Islet precursor cell (in vitro differentiated cells): Measurements from ENCODE around the gene ALX1.

Experiments
- DNase-seq: peaks from one replicate; pipeline ENCODE4 v3.0.0-alpha.2; 2018

The ALX1 gene

DNA sequence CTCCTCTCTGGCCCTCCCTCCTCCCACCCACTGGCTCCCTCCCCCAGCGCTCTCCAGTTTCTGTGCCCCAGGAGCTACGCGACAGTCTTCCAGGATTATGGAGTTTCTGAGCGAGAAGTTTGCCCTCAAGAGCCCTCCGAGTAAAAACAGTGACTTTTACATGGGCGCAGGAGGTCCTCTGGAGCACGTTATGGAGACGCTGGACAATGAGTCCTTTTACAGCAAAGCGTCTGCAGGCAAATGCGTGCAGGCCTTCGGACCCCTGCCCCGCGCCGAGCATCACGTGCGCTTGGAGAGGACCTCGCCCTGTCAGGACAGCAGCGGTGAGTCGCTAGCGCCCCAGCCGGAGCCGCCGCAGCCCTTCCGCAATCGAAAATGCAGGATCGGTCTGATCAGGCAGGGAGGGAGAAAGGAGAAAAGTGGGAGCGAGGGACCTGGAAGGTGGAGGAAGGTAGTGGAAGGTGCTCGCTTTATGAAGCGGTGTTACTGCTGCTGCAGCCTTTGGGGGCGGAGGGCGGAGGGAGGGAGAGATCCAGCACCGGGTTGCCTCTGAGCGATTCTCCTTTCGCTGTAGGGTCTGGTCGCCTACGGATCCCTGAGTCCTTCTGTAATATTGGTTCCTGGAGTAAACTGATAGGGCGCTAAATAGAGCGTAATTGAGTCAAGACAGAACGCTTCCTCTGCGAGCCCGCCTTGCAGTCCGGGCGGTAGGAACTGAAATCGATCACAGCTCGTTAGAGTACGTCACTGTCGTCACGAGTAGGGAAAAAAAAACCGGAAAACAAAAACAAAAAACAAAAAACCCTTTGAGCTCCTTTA, at the start of gene ALX1:
Gene ALX1, plus strand, starts transcription at position 56 of the 819 bp plus-strand sequence. Its CDS starts 42 bp downstream, at position 98.
- DNase-seq, result peak; percentile 95

DNA sequence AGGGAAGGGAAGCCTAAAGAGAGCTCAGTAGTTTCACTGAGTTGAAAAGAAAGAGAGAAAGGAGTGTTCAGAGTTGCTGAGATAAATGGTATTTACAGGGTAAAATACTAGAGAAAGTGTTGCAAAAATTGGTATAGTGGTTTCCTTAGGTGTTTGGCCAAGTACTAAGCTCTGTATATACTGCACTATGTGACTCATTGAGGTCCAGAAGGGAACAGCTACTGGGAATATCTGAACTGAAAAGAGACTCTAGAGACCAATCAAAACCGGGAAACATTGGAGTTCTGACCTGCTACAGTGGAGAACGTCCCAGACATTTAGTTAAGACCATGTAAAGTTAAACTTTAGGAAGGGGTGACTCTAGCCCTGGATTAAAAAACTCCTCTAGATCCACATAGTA, 42.7 kb upstream of the ALX1 start:
- DNase-seq, result no peak

DNA sequence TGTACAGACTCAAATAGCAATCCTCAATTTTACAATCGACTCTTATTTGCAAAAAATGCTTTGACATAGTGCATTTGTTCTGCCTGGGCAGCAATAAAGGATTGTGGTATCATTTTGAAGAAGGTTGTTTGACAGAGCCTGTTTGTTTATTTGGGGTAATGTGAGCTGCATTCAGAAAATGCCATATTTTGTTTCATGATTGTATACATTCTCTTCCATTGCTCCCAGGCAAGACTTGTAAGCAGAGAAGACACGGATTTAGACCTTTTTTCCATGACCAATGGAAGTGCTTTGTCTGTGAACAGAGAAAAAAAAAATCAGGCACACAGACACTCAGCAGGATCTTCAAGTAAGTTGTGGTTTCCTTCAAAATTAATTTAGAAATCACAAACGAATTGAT, 35.5 kb upstream of the ALX1 start:
- no peak for DNase-seq

DNA sequence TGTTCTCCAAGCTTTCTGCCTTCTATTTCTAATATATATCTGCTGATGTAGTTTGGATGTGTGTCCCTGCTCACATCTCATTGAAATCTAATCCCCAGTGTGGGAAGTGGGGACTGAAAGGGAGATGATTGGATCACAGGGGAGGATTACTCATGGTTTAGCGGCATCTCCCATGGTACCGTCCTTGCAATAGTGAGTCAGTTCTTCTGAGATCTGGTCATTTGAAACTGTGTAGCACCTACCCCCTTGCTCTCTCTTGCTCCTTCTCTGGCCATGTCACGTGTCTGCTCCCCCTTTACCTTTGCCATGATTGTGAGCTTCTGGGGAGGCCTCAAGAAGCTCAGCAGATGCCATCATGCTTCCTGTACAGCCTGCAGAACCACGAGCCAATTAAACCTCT, 26.2 kb upstream of the ALX1 start:
- DNase-seq, result no peak

DNA sequence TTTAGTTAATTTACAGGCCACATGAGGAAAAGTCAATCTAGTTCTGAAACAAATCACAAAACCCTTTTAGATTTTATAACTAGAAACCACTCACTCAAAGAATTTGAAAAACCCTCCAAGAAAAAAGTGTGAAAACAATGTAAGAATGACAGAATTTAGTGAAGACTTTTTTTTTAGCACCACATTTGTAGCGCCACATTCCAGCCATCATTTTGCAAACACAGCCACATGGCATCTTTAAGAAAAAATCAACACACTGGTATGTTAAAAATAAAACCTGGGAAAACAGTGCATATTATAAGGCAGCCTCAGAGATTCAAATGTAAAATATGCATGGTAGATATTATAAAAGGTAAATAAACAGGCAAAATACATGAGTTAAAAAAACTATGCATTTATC, 22.3 kb upstream of the ALX1 start:
- DNase-seq, result no peak

GRCh38 chr12:85260447-85260846, 19.6 kb upstream of the ALX1 start:
- DNase-seq, result no peak

GRCh38 chr12:85260896-85261295, 19.1 kb upstream of the ALX1 start:
- no peak for DNase-seq

- no peak for DNase-seq
Observed at GRCh38 chr12:85266356-85266755, 13.7 kb upstream of the ALX1 start.

DNA sequence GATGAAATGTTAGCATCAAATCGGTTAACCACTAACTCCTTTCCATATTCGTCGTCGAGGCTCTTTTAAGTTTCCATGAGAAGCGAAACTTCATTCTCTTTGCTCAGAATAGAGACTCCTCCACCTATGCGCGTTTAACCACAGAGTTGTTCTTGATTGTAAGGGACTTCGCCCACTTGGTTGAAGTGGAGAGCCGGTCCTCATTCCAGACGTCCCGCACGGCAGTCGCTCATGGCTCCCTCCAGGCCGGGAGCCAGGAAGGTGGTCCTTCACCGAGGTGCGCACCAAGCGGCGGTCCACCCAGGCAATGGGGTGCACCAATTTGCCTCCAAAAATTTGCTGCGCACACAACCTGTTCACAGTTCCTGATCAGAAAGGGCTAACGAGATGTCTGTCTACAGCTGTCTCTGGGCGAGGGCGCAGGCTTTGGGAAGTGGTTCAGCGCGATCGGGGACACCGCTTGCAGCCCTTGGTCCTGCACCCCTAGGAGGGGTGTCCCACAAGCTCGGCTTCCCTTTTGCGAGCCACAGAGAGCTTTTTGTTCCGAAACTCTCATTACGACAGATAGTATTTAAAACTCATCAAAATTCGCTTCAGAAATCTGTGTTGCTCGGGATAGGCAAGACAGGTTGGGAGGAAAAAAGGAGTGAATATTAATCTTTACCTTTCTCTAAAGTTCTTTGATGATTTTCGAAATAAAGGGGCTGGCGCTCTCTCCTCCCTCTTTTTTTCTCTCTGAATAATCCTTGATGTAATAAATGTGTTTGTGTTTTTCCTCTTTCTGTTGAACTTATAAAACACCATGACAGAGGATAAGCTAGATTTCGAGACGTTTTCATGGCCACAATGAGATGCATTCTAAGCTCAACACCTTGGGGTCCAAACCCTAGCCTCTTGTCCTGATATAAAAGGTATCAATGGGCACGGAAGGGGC, 6.4 kb upstream of the ALX1 start:
- DNase-seq, result peak; percentile 68

DNA sequence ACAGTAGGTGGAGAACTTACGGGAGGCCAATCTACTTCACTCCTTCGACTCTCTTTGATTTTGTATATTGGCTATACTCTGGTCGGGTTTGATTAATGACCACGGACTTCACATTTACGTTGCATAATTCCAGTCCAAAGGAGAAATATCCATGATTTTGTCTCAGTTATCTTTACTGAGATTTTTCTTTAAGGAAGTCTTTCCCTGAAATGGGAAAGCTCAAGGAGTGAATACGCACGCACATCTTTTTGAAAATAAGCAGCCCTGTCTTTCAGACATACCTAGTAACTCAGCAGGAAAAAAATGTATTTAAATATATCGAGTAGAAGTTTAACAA, 5.7 kb upstream of the ALX1 start:
- DNase-seq, result no peak

- DNase-seq, result no peak
Observed at GRCh38 chr12:85275374-85275773, 4.6 kb upstream of the ALX1 start.

GRCh38 chr12:85277191-85277590, 2.8 kb upstream of the ALX1 start:
- DNase-seq, result no peak

GRCh38 chr12:85277900-85278597, 2.0 kb upstream of the ALX1 start:
- DNase-seq, result peak; percentile 57

GRCh38 chr12:85278598-85279448, 1.2 kb upstream of the ALX1 start:
- DNase-seq, result peak; percentile 64

- DNase-seq, result peak; percentile 78
Observed at GRCh38 chr12:85279449-85280164, 413 bp upstream of the ALX1 start.

DNA sequence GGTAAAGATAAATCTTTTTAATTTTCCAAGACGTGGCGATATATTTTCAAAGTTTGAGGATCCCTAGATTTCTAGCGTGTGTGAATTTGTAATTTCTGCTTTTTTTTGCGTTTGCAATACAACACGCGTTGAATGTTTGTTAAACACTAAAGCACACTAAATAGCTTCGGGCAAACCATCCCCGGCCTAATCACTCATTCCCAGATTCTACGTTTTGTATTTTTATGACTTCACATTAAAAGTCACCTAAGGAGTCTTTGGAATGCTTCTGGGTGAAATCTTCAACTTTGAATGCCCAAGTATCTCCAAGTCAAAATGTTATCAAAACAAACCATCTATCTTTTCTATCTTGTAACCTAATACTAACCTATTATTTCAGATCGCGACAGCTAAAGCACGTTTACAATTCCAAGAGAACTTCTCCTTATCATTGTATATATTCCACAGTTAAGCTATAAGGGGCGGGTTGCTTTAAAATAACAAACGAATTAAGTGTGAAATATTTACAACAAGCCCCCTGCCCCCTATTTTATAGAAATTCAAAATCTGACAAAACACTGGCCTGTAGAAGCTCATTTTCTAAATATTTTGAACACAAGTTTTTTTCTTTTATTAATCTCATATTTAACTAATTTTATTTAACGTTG, 1.1 kb downstream of the ALX1 start:
- DNase-seq, result no peak

GRCh38 chr12:85281636-85282312, 1.8 kb downstream of the ALX1 start:
- no peak for DNase-seq

DNA sequence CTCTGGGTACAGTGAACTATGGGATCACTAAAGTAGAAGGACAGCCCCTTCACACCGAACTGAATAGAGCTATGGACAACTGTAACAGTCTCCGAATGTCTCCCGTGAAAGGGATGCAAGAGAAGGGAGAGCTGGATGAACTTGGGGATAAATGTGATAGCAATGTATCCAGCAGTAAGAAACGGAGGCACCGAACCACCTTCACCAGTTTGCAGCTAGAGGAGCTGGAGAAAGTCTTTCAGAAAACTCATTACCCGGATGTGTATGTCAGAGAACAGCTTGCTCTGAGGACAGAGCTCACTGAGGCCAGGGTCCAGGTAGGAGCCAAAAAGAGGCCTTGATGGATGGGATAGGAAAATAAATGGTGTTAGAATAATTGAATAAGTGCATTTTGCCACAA, 3.5 kb downstream of the ALX1 start:
- DNase-seq, result no peak

DNA sequence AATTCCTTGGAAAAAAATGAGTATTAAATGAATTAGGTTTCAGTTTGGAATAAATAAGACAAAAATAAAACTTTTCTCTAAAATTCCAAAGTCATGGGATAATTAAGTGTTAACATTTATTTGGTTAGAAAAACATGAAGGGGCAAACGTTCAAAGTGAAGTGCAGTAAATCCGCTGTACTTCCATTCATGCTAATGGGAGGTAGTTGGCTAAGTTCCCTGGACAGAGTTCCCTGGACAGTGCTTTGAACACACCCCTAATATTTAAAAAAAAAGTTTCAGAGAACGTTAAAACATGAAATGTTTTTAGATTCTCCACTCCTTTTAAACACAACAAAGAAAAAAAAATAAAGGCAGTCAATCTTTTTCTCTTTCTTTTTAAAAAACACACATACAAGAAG, 16.3 kb downstream of the ALX1 start:
- DNase-seq, result no peak

DNA sequence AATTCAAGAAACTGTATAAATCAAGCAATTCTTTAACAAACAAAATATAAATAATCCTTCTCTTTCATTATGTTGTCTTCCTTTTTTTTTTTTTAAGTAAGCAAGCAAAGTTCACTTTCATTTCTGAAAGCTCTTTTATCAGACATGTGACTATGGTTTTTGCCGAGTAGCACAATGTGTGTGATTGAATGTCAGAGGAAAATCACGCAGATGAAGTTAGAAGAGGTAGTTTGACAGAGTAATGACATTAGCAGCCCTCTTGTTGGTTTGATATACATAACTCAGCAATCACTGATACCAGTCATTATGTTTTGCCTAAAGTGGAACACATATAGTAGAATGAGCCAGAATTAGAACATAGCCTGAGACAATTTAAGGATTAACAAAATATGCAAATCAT, 19.0 kb downstream of the ALX1 start:
- DNase-seq, result no peak

GRCh38 chr12:85301051-85301450, 21.0 kb downstream of the ALX1 start:
- no peak for DNase-seq
